HG03066 (cell line): Measurements from ENCODE around the gene IRF2.

Source experiments
- ATAC-seq: cut with Tn5 transposase; IDR thresholded peaks from one replicate; pipeline ENCODE4 v1.9.1; 2021; ENCODE audit warnings: low read depth; ENCODE audit not compliant: unreplicated experiment

The IRF2 gene

GRCh38 chr4:184434021-184434420 lies 40.3 kb downstream of the IRF2 start:
- ATAC-seq = no peak

- no peak for ATAC-seq
Measured at GRCh38 chr4:184433258-184433892, 41.0 kb downstream of the IRF2 start.

GRCh38 chr4:184432127-184432922 lies 42.0 kb downstream of the IRF2 start:
- ATAC-seq = no peak

- ATAC-seq = no peak
Measured at GRCh38 chr4:184430163-184430562, 44.2 kb downstream of the IRF2 start.

GRCh38 chr4:184428787-184429186 lies 45.6 kb downstream of the IRF2 start:
- no peak for ATAC-seq

- no peak for ATAC-seq
Measured at GRCh38 chr4:184427687-184428086, 46.7 kb downstream of the IRF2 start.

- no peak for ATAC-seq
Measured at GRCh38 chr4:184427093-184427492, 47.3 kb downstream of the IRF2 start.

GRCh38 chr4:184424993-184425758 lies 49.2 kb downstream of the IRF2 start:
- no peak for ATAC-seq

GRCh38 chr4:184424279-184424678 lies 50.1 kb downstream of the IRF2 start:
- ATAC-seq = no peak

- no peak for ATAC-seq
Measured at GRCh38 chr4:184423003-184423686, 51.2 kb downstream of the IRF2 start.

GRCh38 chr4:184422378-184422777 lies 52.0 kb downstream of the IRF2 start:
- no peak for ATAC-seq

GRCh38 chr4:184421533-184422155 lies 52.7 kb downstream of the IRF2 start:
- ATAC-seq = no peak

GRCh38 chr4:184420881-184421416 lies 53.4 kb downstream of the IRF2 start:
- peak; percentile 39 for ATAC-seq

- ATAC-seq = no peak
Measured at GRCh38 chr4:184420402-184420801, 53.9 kb downstream of the IRF2 start.

- ATAC-seq = no peak
Measured at GRCh38 chr4:184419976-184420375, 54.4 kb downstream of the IRF2 start.

GRCh38 chr4:184417802-184418511 lies 56.4 kb downstream of the IRF2 start:
- ATAC-seq = peak; percentile 52

GRCh38 chr4:184416913-184417734 lies 57.2 kb downstream of the IRF2 start:
- ATAC-seq = peak; percentile 41

GRCh38 chr4:184415071-184415470 lies 59.3 kb downstream of the IRF2 start:
- no peak for ATAC-seq
